LNCAP (cell line): Measurements from ENCODE around the gene TGFBI.

Source experiments
- TF ChIP-seq, protein P1 (sequence below): fragments of 450-650 bp; IDR thresholded peaks from 2 replicates; pipeline ENCODE4 v1.5.1; 2017; ENCODE audit warnings: mild to moderate bottlenecking

TGFBI gene

DNA sequence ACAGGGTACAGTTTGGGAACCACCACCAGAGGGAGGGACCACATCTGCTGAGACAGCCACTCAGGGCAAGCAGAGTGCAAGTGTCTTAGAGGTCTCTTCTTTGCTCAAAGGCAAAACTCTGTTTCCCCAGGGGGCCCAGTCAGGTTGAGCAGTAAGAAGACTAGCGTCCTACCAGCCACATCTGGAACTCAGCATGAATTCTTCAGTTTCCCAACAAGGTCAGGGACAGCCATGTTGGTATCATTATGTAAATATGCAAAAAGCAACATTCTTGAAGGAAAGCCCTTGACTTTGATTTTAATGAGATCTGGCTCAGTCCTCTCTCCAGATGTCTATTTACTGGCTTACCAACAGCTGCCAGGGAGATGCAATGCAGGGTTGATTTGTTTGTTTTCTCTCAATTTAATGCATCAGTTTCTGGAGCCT, 46.7 kb downstream of the TGFBI start:
- TF ChIP-seq, protein P1, sequence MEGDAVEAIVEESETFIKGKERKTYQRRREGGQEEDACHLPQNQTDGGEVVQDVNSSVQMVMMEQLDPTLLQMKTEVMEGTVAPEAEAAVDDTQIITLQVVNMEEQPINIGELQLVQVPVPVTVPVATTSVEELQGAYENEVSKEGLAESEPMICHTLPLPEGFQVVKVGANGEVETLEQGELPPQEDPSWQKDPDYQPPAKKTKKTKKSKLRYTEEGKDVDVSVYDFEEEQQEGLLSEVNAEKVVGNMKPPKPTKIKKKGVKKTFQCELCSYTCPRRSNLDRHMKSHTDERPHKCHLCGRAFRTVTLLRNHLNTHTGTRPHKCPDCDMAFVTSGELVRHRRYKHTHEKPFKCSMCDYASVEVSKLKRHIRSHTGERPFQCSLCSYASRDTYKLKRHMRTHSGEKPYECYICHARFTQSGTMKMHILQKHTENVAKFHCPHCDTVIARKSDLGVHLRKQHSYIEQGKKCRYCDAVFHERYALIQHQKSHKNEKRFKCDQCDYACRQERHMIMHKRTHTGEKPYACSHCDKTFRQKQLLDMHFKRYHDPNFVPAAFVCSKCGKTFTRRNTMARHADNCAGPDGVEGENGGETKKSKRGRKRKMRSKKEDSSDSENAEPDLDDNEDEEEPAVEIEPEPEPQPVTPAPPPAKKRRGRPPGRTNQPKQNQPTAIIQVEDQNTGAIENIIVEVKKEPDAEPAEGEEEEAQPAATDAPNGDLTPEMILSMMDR, result no peak

DNA sequence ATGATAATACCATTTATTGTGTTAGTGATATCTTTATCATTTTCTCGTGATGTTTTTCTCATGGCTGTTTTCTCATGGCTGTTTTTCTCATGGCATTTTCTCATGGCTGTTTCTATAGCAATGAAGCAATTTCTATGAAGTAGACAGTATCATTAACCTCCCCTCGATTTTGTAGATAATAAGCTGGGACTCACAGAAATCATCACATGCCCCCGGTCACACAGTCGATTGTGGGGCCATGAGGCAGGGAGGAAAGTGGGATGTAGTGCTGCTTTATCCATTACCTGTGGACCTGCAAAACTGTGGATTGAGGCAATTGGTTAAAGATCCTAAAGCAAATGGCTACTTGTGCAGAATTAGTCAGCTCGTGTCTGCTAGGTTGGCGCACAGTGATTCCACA, 47.3 kb downstream of the TGFBI start:
- TF ChIP-seq, protein P1, result no peak

DNA sequence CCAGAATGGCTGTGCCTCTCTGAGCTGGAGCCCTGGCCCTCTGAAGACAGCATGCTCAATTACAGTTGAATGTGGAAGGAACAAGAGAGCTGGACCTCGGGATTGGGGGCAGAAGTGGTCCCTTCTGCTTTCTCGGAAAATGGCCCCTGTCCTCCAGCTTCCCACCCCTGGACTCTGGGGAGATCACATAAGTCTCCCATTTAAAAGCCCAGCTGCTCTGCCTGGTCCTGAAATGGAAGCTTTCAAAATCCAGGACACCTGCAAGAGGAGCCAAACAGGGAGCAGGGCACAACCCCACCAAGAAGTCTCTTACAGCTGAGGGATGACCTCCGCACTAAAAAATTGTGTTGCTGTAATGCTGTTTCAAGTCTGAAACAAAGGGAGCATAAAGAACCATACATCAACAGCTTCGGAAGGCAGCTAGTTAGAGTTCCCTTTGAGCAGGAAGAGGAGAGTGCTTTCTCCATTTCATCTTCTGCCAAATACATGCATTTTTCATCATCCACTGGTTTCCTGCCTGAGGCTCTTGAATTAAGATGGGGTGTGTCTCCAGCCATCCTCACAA, 48.2 kb downstream of the TGFBI start:
- TF ChIP-seq, protein P1, result no peak

GRCh38 chr5:136079195-136079985, 50.6 kb downstream of the TGFBI start:
- TF ChIP-seq, protein P1, result no peak

GRCh38 chr5:136080113-136080482, 51.3 kb downstream of the TGFBI start:
- TF ChIP-seq, protein P1, result no peak

DNA sequence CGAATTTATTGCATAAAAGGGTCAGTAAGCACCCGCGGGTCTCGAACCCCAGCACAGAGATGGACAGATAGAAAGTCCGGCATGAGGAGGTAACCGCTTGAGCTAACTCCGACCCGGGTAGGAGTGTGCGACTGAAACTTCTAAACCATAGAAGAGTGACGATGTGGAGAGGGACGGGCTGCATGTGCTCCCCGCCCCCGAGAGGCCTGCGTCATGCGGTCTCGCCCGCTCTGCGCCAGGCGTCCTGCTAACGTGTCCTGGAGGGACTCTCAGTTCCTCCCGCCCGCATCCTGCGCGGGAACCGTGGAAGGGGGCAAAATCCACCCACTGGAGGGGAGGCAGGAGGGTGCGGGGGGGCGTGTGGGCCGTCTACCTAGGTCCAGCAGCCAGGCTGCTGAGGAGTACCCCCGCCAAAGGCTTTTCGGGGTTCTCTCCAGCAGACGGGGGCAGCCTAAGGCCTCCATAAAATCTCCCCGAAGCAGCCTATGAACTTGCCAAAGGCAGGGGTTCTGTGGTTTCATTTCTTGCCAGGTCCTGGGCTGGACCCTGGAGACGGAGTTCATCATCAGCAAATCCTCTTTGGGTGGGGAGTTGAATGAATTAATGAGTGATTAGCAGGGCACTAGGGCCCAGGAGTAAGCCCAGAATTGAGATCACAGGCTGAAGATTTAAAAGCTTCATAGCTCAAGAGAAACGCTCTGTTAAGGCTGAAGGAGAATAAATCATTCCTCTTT, 51.9 kb downstream of the TGFBI start:
- TF ChIP-seq, protein P1, result no peak

DNA sequence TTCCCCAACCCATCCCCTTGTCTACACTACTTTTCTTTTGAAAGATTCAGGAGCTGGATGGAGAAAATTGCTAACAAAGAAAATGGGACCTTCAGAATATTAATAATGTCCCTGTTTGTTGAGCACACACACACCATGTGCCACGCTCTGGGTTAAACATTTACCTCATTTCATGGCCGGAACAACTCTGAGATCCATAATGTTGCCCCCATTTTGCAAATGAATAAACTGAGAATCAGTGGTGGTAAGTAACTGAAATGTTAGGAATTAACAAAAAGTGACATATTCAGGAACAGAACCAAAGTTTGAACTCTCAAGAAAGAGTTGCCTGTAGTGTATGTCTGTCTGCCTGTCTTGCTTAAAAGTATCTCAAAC, 52.4 kb downstream of the TGFBI start:
- TF ChIP-seq, protein P1, result no peak
